NCI-H2196 (cell line): ENCODE measurements around the gene NME4.
"Not testable (repeated sequence)": the region's sequence is repeated elsewhere in the genome, so short reads cannot be mapped to it uniquely, and the experiment has no call there.

ENCODE experiments used
- DNase-seq: peaks from one replicate; lab custom pipeline; 2025; ENCODE audit not compliant: unreplicated experiment; lab: John Stamatoyannopoulos, UW

The NME4 gene

GRCh38 chr16:375927-376816, 20.8 kb upstream of the NME4 start:
- no peak for DNase-seq

DNA sequence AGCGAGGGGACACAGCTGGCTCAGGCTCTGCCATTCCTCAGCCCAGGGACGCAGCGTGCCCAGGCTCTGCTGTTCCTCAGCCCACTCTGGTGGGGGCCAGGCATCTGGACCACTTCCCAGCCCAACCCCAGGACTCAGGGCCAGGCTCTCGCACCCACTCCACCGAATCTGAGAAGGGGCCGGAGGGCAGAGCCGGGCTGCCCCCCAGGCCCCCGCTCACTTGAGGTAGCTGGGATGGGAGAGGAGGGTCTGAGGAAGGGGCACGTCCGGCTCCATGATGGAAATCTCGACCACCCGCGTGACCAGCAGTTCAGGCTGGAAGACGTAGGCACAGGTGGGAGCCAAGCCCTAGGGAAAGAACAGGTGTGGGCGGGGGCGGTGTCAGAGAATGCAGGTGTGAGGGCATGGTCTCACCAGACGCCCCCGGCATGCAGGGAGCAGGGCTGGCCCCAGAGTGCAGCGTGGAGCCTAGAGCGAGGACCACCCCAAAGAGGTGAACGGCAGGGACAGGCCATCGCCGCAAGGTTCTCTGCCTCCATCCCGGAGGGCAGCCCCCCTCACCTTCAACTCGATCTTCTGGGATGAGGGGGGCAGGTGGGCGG, 20.1 kb upstream of the NME4 start:
- DNase-seq, result no peak

DNA sequence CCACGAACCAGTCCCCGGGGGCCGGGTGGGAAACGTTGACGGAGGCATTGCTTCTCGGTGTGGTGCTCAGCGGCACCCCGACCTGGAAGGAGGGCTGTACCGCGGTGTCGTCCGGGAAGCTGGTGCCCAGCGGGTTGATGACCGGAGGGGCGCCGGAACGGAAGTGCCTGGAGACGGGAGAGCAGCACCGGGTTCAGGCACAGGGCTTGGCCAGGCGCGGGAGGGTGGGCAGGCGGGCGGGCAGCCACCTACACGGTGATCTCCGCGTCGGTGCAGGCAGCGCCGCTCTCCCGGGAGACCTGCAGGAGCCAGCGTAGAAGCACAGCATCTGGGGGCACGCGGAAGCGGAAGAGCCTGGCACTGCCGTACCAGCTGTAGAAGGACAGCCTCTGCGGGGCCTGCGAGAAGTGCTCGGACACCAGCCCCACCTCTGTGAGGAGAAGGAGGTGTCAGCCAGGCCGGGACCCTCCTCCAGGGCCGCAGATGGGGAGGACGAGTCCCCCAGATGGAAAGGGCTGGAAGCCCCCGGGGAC, 19.5 kb upstream of the NME4 start:
- no peak for DNase-seq

DNA sequence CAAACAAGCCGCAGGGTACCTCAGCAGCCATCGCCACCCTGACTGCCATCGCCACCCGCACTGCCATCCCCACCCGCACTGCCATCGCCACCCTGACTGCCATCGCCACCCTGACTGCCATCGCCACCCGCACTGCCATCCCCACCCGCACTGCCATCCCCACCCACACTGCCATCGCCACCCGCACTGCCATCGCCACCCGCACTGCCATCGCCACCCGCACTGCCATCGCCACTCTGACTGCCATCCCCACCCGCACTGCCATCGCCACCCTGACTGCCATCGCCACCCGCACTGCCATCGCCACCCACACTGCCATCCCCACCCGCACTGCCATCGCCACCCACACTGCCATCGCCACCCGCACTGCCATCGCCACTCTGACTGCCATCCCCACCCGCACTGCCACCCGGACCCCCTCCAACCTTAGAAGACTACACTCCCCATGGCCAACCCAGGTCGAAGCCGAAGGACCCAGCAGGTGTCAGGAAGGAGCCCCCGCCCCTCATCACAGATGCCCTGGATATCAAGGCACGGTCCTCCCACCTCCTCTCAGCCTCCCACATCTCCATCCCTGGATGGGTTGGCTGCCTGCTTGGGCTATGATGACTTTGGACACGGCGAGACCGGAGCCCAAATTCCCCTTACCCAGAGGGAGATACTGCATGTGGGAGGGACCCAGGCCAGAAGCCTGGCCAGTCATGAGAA, 18.7 kb upstream of the NME4 start:
- DNase-seq, result not testable (repeated sequence)

DNA sequence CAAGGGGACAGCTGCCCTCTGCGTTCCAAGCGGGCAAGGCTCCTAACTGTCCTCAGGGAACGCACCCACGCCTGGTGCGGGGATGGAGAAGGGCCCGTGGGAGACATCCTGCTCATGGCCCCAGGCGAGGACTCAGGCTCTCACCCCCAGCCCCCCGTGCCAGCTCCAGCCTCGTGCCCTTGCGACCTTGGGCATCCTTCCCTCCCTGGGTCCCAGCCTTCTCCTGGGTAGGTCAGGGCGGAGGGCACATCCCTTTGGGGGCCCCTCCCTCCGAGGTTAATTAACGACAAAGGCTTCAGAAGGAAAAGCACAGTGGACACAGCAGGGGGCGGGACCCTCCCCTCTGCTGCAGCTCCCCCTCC, 18.2 kb upstream of the NME4 start:
- no peak for DNase-seq

- peak; percentile 93 for DNase-seq
These were observed 17.6 kb upstream of the NME4 start for GRCh38 chr16:379183-379960.

GRCh38 chr16:379961-380761, 16.8 kb upstream of the NME4 start:
- DNase-seq, result no peak

DNA sequence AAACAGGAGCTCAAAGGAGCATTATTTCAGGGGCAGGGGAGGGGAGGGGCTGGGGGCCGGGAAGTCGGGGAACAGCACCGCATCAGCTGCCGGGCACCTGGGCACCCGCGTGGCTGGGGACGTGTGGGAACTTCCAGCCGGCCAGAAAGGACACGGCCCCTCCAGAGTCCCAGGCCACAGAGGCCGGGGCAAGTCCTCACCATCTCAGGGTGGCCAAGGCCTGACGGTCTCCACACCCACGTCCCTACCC, 16.3 kb upstream of the NME4 start:
- DNase-seq, result no peak

GRCh38 chr16:381012-381788, 15.8 kb upstream of the NME4 start:
- peak; percentile 47 for DNase-seq

GRCh38 chr16:381789-382717, 14.9 kb upstream of the NME4 start, which contains the start of gene PGAP6:
PGAP6 (minus strand) TSS chr16:381978; CDS start chr16:381821, 157 bp downstream.
- DNase-seq, result peak; percentile 73

- DNase-seq, result peak; percentile 64
These were observed 13.5 kb upstream of the NME4 start for GRCh38 chr16:383326-384051.

GRCh38 chr16:386641-387156, 10.3 kb upstream of the NME4 start:
- DNase-seq, result peak; percentile 27

DNA sequence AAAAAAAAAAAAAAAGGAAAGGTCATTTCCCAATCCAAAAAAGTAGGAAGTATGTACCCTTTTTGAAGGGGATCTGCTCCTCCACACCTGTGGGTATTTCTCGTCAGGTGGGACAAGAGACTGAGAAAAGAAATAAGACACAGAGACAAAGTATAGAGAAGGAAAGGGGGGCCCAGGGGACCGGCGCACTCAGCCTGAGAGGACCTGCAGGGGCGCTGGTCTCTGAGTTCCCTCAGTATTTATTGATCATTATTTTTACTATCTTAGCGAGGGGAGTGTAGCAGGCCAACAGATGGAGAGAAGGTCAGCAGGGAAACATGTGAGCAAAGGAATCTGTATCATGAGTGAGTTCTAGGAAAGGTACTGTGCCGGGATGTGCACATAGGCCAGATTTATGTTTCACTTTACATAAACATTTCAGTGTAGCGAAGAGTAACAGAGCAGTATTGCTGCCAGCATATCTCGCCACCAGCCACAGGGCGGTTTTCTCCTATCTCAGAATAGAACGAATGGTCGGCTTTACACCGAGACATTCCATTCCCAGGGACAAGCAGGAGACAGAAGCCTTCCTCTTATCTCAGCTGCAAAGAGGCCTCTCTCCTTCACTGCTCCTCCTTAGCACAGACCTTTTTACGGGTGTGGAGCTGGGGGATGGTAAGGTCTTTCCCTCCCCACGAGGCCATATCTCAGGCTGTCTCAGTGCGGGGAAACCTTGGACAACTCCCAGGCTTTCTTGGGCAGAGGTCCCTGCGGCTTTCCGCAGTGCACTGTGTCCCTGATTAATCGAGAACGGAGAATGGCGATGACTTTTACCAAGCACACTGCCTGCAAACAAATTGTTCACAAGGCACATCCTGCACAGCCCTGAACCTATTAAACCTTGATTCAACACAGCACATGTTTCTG, 9.0 kb upstream of the NME4 start:
- DNase-seq, result not testable (repeated sequence)

GRCh38 chr16:389352-389751, 7.6 kb upstream of the NME4 start:
- no peak for DNase-seq

- peak; percentile 60 for DNase-seq
These were observed 5.1 kb upstream of the NME4 start for GRCh38 chr16:391885-392335.

DNA sequence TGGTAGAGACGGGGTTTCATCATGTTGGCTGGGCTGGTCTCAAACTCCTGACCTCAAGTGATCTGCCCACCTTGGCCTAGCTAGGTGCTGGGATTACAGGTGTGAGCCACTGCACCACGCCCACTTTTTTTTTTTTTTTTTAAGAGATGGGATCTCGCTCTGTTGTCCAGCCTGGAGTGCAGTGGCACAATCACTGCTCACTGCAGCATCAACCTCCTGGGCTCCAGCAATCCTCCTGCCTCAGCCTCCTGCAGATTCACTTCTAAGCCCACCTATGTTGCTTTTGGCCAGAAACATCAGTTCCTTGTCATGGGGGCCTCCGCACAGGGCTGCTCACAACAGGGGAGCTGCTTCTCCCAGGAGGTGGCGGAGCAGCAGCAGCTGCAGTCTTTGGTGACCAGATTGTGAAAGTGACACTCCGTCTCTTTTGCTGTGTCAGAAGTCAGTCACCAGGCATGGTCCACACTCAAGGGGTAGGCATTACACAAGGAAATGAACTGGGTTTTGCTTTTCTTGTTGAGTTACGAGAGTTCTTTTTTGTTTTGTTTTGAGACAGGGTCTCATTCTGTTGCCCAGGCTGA, 4.5 kb upstream of the NME4 start:
- DNase-seq, result no peak
